ENCODE results near the gene NPC2. TPM values are rescaled to one million over a fixed set of nuclear protein-coding genes. Genes with fewer than 3 reads are reported as not detected.

Gene NPC2
- total RNA-seq, 1 experiment from 2014 or later: 141 TPM

DNA sequence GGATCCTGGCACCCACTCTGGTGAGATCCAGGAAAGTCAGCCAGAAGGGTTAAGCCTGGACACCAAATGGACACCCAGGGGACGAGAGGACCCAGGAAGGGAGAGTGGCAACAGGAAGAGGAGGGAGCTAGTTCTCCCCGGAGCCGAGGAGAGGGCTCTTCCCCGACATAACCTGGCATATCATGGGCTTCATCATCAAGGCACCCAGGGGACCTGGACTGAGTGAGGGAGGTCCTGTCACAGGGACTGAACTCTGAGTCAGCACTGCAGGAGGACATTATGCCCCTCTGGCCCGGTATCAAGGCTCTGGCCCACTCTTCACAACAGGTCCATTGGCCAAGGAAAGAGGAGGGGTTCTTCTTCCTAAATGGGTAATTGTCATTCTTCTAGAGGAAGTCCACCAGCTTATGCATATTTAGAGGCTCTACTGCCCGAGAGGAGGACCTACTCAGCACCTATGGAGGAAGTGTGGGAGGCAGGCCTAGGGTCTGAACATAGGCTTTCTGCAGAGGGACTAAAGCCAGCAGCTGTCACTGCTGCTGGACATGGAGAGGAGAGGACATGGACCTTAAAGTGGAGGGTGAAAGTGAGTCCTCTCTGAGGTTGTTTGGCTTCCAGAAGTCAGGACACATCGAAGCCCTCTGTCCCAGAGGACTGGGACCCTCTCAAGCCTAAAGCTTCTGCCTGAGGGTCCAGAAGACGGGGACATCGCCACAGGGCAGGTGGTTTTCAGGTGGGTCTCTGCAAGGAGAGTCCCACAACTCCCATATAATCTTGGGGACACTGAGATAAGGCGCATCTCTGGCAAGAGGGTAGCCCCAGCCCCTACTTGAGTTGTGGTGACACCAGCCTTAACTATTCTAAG is 19.1 kb upstream of the NPC2 start:
- Histone ChIP-seq H3K27ac (ENCODE audit: low read length) (no peak overlapping the region), H3K36me3 (ENCODE audit: control insufficient read depth, insufficient read depth, low read length) (no peaks in the 10 kb centered on the region), H3K4me3 (ENCODE audit: low read depth in 2 of 2, low read length in 2 of 2) (no peak overlapping the region), H3K9me3 (ENCODE audit: control insufficient read depth, insufficient read depth, low read depth, low read length) (no peaks in the 10 kb centered on the region), H3K4me1 (ENCODE audit: control insufficient read depth, insufficient read depth, low read length) (no peaks in the 10 kb centered on the region), H3K27me3 (ENCODE audit: control insufficient read depth, insufficient read depth, low read length) (no peaks in the 10 kb centered on the region)
- ChIA-PET POLR2A (no interaction called here), CTCF (no interaction called here)
- ATAC-seq (no peak), DNase-seq (ENCODE audit: low read depth, low spot score) (no peak)
- no peak for TF ChIP-seq TCF7L2 (IDR thresholded peaks at IDR 0.05; ENCODE audit: low read depth, low read length)
- no peak for TF ChIP-seq REST (IDR thresholded peaks at IDR 0.05; ENCODE audit: insufficient read depth in 1 of 2, low read depth in 2 of 2, low read length in 1 of 2)
- no peak for TF ChIP-seq POLR2AphosphoS5 (IDR thresholded peaks at IDR 0.05; ENCODE audit: low read depth, low read length)
- no peak for TF ChIP-seq SIN3A (IDR thresholded peaks at IDR 0.05; ENCODE audit: borderline replicate concordance, insufficient read depth, low read depth, low read length)
- no peak for TF ChIP-seq CTCF (IDR thresholded peaks at IDR 0.05)
- intact Hi-C loops (cut with micrococcal nuclease; ENCODE audit: unreplicated experiment): no loop called here
- in situ Hi-C loops (cut with HindIII; ENCODE audit: low pct_unique_long_range_greater_than_20kb, low sequenced_read_pairs): no loop called here
- BruUV-seq (replicated peaks): no TSS peak

- Histone ChIP-seq H3K4me1 (ENCODE audit: control insufficient read depth, insufficient read depth, low read length) (no peaks in the 10 kb centered on the region), H3K9me3 (ENCODE audit: control insufficient read depth, insufficient read depth, low read depth, low read length) (no peaks in the 10 kb centered on the region), H3K36me3 (ENCODE audit: control insufficient read depth, insufficient read depth, low read length) (no peaks in the 10 kb centered on the region), H3K27me3 (ENCODE audit: control insufficient read depth, insufficient read depth, low read length) (no peaks in the 10 kb centered on the region), H3K4me3 (ENCODE audit: low read depth in 2 of 2, low read length in 2 of 2) (no peak overlapping the region), H3K27ac (ENCODE audit: low read length) (no peak overlapping the region)
- ChIA-PET POLR2A (interaction anchor here (0.8 kb wide), 1 partner anchor 135 kb away, joined by 3 read pairs; no protein-coding TSS in a partner anchor), CTCF (no interaction called here)
- intact Hi-C loops (cut with micrococcal nuclease; ENCODE audit: unreplicated experiment) (no loop called here), in situ Hi-C loops (cut with HindIII; ENCODE audit: low pct_unique_long_range_greater_than_20kb, low sequenced_read_pairs) (no loop called here)
- BruUV-seq (replicated peaks): no TSS peak
- peak; percentile 40; the same call in 1 of the 2 replicates for ATAC-seq
- no peak for TF ChIP-seq REST (IDR thresholded peaks at IDR 0.05; ENCODE audit: insufficient read depth in 1 of 2, low read depth in 2 of 2, low read length in 1 of 2)
- no peak for TF ChIP-seq TCF7L2 (IDR thresholded peaks at IDR 0.05; ENCODE audit: low read depth, low read length)
- TF ChIP-seq SIN3A (IDR thresholded peaks at IDR 0.05; ENCODE audit: borderline replicate concordance, insufficient read depth, low read depth, low read length): no peak
- TF ChIP-seq POLR2AphosphoS5 (IDR thresholded peaks at IDR 0.05; ENCODE audit: low read depth, low read length): no peak
- no peak for TF ChIP-seq CTCF (IDR thresholded peaks at IDR 0.05)
- DNase-seq (ENCODE audit: low read depth, low spot score): no peak
Measured at GRCh38 chr14:74510959-74511409, 17.9 kb upstream of the NPC2 start.
